SK-N-SH treated with all-trans-retinoic acid at 6 μM for 48 hours (cell line): ENCODE measurements around the gene HMGXB4.

Experiments
- ARNTL ChIP-seq: fragments of 450-650 bp; formaldehyde crosslinking; IDR thresholded peaks from 2 replicates; pipeline ENCODE4 v1.5.0; 2020; ENCODE audit warnings: low read depth, mild to moderate bottlenecking, moderate library complexity, borderline replicate concordance
- ESRRG ChIP-seq: fragments of 250-450 bp; sonication (Bioruptor Pico); IDR thresholded peaks from 2 replicates; pipeline ENCODE4 v1.6.1; 2021; ENCODE audit warnings: mild to moderate bottlenecking
- OSR1 ChIP-seq: fragments of 250-450 bp; sonication (Bioruptor Pico); IDR thresholded peaks from 2 replicates; pipeline ENCODE4 v1.8.0; 2022; ENCODE audit warnings: moderate library complexity, mild to moderate bottlenecking, inconsistent platforms
- PATZ1 ChIP-seq: fragments of 250-450 bp; sonication (Bioruptor Pico); IDR thresholded peaks from 2 replicates; pipeline ENCODE4 v1.8.0; 2020; ENCODE audit warnings: mild to moderate bottlenecking, moderate library complexity, borderline replicate concordance
- SNAI2 ChIP-seq: fragments of 250-450 bp; sonication (Bioruptor Pico); IDR thresholded peaks from 2 replicates; pipeline ENCODE4 v1.5.0; 2020; ENCODE audit warnings: mild to moderate bottlenecking, moderate library complexity
- TOX ChIP-seq: fragments of 250-450 bp; sonication (Bioruptor Pico); IDR thresholded peaks from 2 replicates; pipeline ENCODE4 v1.8.0; 2021; ENCODE audit warnings: mild to moderate bottlenecking, moderate library complexity, borderline replicate concordance
- ZFP3 ChIP-seq: fragments of 250-450 bp; sonication (Bioruptor Pico); IDR thresholded peaks from 2 replicates; pipeline ENCODE4 v1.5.0; 2020; ENCODE audit warnings: mild to moderate bottlenecking, moderate library complexity
- ZFP30 ChIP-seq: fragments of 450-650 bp; formaldehyde crosslinking; IDR thresholded peaks from 2 replicates; pipeline ENCODE4 v1.5.0; 2022; ENCODE audit warnings: mild to moderate bottlenecking, moderate library complexity
- TF ChIP-seq, protein P1 (sequence below): fragments of 250-450 bp; sonication (Bioruptor Pico); IDR thresholded peaks from 2 replicates; pipeline ENCODE4 v1.5.1; 2021; ENCODE audit warnings: mild to moderate bottlenecking, moderate library complexity
- TF ChIP-seq, protein P2 (sequence below): fragments of 250-450 bp; sonication (Bioruptor Pico); IDR thresholded peaks from 2 replicates; pipeline ENCODE4 v1.5.1; 2020; ENCODE audit warnings: low read depth, mild to moderate bottlenecking, moderate library complexity

- no peak for TF ChIP-seq SNAI2 (CRISPR knock-in tag)
- no peak for TF ChIP-seq TOX (CRISPR knock-in tag)
- TF ChIP-seq, protein P1, sequence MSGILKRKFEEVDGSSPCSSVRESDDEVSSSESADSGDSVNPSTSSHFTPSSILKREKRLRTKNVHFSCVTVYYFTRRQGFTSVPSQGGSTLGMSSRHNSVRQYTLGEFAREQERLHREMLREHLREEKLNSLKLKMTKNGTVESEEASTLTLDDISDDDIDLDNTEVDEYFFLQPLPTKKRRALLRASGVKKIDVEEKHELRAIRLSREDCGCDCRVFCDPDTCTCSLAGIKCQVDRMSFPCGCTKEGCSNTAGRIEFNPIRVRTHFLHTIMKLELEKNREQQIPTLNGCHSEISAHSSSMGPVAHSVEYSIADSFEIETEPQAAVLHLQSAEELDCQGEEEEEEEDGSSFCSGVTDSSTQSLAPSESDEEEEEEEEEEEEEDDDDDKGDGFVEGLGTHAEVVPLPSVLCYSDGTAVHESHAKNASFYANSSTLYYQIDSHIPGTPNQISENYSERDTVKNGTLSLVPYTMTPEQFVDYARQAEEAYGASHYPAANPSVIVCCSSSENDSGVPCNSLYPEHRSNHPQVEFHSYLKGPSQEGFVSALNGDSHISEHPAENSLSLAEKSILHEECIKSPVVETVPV (CRISPR knock-in tag), result no peak
- TF ChIP-seq ZFP30, result no peak
- TF ChIP-seq PATZ1, result no peak
- TF ChIP-seq ARNTL (CRISPR knock-in tag), result no peak
- no peak for TF ChIP-seq OSR1 (CRISPR knock-in tag)
- TF ChIP-seq ZFP3 (CRISPR knock-in tag), result no peak
- no peak for TF ChIP-seq ESRRG (CRISPR knock-in tag)
- TF ChIP-seq, protein P2, sequence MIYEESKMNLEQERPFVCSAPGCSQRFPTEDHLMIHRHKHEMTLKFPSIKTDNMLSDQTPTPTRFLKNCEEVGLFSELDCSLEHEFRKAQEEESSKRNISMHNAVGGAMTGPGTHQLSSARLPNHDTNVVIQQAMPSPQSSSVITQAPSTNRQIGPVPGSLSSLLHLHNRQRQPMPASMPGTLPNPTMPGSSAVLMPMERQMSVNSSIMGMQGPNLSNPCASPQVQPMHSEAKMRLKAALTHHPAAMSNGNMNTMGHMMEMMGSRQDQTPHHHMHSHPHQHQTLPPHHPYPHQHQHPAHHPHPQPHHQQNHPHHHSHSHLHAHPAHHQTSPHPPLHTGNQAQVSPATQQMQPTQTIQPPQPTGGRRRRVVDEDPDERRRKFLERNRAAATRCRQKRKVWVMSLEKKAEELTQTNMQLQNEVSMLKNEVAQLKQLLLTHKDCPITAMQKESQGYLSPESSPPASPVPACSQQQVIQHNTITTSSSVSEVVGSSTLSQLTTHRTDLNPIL (CRISPR knock-in tag), result no peak
These were observed 86.6 kb downstream of the HMGXB4 start for GRCh38 chr22:35343664-35344550.
